Stimulated activated CD8-positive, alpha-beta memory T cell treated with anti-CD3 and anti-CD28 coated beads, Interleukin-2, amount 100 ng/mL, for 48 hours (primary cell): ENCODE results near the gene CCNI2.

Source experiments
- DNase-seq, 2 donors: peaks; one replicate each; pipeline ENCODE4 v3.0.0-alpha.2; 2020; ENCODE audit warnings: low read depth in 2 of 2

The CCNI2 gene

DNA sequence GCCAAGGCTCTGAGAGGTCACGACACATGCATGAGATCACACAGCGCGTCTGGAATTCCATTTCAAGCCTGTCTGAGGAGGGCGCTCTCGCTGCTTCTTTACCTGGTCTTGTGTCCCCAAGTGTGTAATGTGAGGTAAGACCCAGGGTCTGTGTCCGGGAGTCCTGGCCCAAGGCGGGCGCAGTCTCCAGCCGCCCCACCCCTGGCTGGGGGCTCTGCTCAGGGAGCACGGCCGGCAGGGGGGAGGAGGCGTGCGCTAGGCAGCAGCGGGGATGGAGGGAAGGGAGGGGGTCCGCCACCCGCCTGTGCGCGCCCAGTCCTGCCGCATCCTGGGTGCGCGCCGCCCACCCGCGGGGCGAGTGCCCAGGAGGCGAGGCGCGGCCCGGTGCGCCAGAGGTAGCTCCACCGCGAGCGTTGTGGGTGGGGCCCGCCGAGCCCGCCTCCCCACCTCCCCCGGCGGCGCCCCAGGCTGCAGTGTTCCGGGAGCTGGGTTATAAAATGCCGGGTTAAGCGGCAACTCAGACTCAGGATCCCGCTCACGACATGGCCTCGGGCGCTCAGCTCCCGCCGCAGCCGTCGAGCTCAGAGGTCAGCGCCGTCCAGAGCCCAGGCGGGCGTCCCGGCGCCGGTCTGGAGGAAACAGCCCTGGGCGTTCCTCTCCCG, at the start of gene CCNI2:
Gene CCNI2 (plus strand): TSS at position 473 of the 662 bp plus-strand sequence. CDS start 70 bp downstream, at position 543.
- DNase-seq = peak; percentile 43 to 48

DNA sequence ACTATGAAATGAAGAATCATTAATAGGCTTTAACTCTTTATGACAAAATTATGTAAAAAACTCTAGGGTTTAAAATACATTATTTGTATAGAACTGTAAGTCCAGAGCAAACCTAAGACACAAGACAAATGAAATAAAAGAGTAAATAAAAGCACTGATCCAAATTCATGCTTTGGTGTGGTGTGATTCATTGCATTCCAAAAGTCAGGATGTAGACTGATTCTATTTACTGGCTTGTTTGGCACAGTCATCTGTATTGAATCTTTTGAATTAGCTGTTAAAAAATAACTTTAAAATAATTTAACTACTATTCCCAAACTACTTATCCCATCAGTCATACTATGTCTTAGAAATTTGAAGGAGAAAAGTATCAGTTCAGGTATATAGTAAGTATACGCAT, 42.4 kb upstream of the CCNI2 start:
- DNase-seq = no peak

DNA sequence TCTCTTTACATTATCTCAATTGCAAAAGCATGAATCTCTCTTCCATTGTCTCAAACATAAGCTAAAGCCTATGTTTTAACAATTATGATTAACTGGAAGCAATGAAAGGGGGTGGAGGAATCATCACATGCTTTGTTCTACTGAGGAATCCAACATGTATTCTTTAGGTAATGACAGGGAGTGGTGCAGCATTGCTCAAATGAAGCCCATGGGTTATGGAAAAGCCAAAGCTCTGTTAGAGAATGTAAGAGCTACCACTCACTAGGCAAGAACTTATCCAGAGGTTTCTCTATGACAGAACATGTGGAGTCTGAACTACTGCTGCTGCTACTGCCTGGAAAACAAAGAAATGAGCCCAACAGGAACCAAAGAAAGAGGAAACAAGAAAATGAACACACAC, 38.6 kb upstream of the CCNI2 start:
- DNase-seq = no peak

DNA sequence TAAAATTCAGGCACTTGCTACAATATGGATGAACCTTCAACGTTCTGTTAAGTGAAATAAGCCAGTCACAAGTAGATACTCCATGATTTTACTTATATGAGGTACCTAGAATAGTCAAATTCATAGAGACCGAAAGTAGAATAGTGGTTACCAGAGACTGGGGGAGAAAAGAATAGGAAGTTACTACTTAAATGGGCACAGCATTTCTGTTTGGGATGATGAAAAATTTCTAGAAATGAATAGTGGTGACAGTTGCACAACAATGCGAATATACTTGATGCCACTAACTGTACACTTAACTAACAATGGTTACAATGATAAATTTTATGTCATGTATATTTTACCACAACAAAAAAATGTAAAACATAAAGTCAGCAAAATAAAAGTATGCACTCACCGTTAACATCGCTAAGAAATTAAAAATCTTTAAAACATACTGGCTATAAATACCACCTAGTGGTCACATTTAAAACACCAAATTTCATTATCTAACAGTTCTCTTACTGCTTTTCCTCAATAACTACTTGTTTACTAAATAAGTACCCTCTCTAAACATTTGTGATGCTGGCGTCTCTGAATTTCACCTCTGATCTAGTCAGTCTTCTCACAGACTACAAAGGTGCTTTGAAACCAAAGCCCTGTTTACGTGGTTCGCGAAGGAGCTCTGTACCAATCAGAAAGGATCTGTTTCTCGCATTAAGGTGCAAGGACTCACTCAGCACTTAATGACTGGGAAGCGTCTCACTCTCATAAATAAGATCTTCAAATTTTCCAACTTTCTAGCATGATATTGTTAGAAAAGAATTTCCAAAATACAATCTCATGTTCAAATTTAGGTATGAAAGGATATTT, 32.5 kb upstream of the CCNI2 start:
- no peak for DNase-seq

DNA sequence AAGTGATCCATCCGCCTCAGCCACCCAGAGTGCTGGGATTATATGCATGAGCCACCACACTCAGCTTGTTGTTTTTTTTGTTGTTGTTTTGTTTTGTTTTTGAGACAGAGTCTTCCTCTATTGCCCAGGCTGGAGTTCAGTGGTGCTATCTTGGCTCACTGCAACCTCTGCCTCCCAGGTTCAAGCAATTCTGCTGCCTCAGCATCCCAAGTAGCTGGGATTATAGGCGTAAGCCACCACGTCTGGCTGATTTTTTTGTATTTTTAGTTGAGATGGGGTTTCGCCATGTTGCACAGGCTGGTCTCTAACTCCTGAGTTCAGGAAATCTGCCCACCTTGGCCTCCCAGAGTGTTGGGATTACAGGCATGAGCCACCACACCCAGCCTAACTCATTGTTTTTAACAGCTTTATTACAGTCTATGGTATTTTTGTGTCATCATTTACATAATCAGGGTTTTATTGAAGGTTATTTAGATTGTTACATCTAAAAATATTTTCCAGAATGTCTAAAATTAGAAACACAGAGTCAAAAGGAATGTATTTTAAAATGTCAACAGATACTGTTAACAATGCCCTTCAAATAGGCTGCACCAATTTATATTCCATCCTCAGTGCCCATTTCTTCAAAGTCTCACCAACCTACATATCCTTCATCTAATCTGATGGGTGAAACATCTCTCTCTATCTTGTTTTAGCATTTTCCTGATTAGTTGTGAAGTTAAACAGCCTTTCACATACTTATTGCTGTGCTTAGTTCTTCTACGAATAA, 28.5 kb upstream of the CCNI2 start:
- no peak for DNase-seq

DNA sequence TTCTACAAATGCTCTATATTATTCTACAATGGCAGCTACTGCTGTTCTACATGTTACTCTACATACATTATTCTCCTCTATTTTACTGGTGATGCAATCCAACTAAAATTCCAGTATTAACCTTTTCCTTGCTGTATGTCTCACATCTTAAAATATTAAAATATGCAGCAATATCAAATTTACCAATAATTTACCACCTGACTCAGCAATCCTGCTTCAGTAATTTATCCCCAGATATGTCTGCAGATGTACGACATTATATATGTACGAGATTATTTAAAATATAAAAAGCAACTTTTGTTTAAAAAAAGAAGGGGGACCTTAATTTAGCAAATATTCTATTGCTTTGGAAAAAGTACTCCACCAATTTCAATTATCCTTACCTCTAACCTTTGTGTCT, 21.5 kb upstream of the CCNI2 start:
- no peak for DNase-seq

DNA sequence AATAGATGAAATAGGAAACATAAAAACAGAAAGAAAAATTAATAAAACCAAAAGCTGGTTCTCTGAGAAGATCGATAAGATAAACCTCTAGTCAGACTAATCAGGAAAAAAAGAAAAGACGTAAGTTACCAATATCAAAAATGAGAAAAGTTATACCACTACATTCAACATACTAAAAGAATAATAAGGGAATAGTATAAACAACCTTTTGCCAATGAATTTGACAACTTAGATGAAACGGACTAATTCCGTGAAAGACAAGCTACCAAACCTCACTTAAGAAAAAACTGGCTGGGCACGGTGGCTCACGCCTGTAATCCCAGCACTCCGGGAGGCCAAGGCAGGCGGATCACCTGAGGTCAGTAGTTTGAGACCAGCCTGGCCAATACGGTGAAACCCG, 17.3 kb upstream of the CCNI2 start:
- no peak for DNase-seq

GRCh38 chr5:132733499-132734148, 13.6 kb upstream of the CCNI2 start:
- no peak for DNase-seq

GRCh38 chr5:132734687-132735086, 12.5 kb upstream of the CCNI2 start:
- DNase-seq = no peak

DNA sequence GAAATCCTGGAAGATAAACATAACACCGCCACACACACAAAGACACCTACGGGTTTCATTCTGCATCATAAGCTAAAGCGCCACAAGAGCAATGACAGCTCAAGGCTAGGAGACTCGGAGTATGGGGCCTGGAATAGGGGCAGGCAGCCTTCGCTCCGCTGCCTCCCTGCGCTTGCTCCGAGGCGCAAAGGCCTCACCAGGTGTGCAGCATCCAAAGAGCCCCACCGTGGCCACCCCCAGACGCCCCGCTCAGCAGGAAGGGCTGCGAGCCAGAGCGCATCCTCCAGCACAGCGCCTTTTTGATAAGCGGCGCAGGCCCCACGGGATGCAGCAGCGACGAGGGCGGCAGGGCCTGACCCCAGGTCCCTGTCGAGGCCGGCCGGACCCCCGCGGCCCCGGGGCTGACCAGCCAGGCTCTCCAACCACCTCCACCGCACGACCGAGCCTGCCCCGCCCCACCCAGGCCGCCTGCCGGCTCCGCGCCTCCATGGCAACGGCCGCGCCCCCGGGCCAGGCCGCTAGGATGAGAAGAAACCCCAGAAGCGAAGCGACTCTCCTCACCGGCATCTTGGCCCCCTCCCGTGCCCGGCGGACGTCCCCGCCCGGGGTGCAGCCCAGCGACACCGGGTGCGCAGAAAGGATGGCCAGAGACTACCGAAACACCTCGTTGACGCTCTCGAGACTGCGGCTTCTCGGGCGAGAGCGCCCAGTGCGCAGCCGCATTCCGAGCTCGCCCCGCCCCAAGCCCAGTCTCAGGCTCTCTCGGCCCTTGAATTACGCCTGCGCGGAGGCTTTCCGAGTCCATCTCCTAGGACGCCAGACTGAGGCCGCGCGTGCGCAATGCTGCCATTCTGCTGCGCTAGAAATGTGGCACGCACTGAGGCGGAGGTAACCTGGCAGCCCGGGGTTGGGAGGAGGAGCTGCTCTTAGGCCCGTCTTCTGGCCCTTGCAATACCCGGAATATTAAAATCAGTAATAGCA, 10.1 kb upstream of the CCNI2 start, which contains the start of gene KIF3A:
Gene KIF3A (minus strand): TSS at position 694 of the 981 bp plus-strand sequence. CDS start 127 bp downstream, at position 567.
- DNase-seq = peak; percentile 98 to 99

DNA sequence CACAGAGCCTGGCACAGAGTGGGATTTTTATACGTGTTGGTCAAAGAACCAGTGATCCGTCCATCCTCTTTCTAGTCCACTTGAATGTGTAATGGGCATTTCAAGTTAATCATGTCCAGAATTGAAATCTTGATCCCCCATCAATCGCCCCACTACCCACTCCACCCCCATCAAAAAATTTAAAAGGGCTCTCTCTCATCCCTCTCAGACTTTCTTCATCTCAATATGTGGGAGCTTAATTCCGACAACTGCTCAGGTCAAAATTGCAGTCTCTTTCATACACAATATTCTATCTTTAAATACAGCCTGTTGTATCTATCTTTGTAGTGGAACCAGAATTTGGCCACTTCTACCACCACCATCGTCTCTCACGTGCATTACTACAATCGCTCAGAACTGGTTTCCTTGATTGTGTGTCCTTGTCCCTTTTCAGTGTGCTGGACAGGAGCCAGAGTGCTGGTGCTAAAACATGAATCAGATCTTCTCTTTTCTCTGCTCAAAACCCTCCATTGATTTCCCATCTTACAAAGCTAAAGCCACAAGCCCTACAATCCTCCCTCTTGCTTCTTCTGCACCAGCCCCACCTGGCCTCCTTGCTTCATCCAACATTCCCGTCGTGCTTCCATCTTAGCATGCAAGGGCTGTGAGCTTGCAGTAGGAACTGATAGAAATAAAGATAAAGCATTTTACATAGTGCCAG, 9.1 kb upstream of the CCNI2 start:
- no peak for DNase-seq

DNA sequence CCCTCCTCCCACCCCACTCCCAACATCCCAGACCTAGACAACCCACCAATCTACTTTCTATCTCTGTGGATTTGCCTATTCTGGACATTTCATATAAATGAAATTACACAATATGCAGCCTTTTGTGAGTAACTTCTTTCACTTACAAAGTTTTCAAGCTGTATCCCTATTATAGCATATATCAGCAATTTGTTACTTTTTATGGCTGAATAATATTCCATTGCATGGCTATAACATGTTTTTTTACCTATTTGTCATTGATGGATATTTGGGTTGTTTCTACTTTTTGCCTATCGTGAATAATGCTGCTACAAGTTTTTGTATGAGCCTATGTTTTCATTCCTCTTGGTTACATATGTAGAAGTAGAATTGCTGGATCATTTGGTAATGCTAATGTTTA, 8.0 kb upstream of the CCNI2 start:
- no peak for DNase-seq

GRCh38 chr5:132742158-132742557, 5.1 kb upstream of the CCNI2 start:
- no peak for DNase-seq

DNA sequence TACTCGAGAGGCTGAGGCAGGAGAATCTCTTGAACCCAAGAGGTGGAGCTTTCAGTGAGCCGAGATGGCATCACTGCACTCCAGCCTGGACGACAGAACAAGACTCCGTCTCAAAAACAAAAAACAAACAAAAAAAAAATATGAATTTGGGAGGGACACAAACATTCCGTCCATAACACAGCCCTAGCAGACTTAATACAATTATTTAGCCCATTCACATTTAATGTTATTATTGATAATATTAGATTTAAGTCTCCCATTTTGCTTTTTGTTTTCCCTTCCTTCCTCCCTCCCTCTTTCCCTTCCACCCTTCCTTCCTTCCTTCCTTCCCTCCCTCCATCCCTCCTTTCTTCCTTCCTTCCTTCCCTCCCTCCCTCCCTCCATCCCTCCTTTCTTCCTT, 4.6 kb upstream of the CCNI2 start:
- no peak for DNase-seq

DNA sequence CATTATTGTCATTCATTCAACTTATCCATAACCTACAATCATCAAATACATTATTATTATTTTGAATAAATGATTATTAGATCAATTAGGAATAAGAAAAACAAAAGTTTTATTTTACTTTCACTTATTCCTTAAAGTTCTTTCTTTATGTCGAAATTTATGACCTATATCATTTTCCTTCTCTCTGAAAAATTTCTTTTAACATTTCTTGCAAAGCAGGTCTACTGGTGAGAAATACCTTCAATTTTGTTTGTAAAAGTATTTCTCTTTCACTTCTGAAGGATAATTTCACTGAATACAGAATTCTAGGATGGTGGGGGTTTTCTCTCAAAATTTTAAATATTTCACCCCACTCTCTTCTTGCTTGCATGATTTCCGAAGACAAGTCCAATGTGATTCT, 2.6 kb upstream of the CCNI2 start:
- DNase-seq = no peak

DNA sequence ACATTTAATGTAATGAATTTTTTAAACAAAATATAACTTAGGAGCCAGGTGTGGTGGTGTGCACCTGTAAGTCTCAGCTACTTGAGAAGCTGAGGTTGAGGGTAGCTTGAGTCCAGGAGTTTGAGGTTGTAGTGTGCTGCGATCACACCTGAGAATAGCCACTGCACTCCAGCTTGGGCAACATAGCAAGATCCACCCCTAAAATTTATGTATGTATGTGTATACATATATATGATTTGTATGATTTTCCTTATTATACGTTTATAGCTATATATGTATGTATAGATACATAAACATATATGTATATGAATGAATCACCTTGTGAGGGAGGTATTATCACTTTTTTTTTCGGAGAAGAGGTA, 653 bp upstream of the CCNI2 start:
- no peak for DNase-seq

- DNase-seq = peak in 1 of 2 donors; percentile 23
These were observed 602 bp downstream of the CCNI2 start for GRCh38 chr5:132747616-132748440.

DNA sequence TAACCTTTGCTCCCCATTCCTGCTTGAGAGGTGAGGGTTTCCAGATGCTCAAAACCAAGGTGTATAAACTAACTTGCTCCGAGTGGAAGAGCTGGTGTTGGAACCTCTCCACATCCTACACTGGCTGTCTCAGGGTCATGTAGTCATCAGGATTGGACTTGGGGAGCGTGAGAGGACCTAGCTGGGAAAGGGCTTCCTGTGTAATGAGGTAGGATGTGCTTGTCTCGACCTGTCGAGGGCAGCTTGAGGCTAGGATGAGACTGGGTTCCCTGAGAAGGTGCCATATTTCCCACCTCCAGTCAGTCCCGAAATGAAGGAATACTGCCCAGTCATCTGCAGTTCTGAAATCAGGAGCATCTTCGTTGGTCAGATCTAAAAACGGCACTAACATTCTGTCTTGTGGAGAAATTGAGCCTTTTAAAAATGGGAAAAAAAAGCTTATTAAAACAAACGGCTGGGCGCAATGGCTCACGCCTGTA, 1.3 kb downstream of the CCNI2 start:
- DNase-seq = no peak

- DNase-seq = no peak
These were observed 2.3 kb downstream of the CCNI2 start for GRCh38 chr5:132749506-132749905.
